C4-2B (cell line): Measurements from ENCODE around the gene CDYL.

Experiments used
- CTCF ChIP-seq: fragments of 450-650 bp; conservative IDR thresholded peaks from 2 replicates; pipeline ENCODE4 v1.5.1; 2017; ENCODE audit warnings: mild to moderate bottlenecking
- ZFX ChIP-seq: fragments of 450-650 bp; IDR thresholded peaks from 2 replicates; pipeline ENCODE4 v1.6.1; 2017

DNA sequence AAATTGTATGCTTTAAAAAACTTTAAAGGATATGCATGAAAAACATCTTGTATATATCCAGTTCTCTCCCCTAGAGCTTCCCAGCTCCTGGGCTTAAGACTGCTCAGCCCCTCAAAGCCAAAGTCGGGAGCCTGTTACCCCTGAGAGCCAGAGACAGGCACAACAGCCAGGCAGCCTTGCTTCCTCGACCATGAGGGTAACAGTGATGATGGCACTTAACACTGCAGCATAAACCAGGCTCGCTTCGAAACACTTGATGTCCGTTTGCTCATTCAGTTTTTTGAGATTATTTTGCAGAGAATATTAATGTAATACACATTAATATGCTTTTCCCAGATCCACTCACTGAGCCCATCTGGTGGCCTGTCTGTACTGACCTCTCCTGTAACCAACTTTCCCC, 180.4 kb downstream of the CDYL start:
- TF ChIP-seq CTCF (no peak), ZFX (no peak)
